ENCODE results near the gene BSX.

Gene BSX

GRCh38 chr11:122981388-122982264, at the start of gene BSX:
TSS of gene BSX (minus strand) at chr11:122981834. CDS start at chr11:122981671, 163 bp downstream.
- no peak for DNase-seq

- peak in 2 of 3 experiments; percentile 43 to 91 for DNase-seq
Observed at GRCh38 chr11:123030517-123030916, 48.9 kb upstream of the BSX start.

- peak; percentile 24 to 73 (median 52) for DNase-seq
Observed at GRCh38 chr11:123020968-123021367, 39.3 kb upstream of the BSX start.

GRCh38 chr11:123018702-123019101, 37.1 kb upstream of the BSX start:
- no peak for DNase-seq

- DNase-seq, result no peak
Observed at GRCh38 chr11:123011510-123011909, 29.9 kb upstream of the BSX start.

GRCh38 chr11:123006860-123007542, 25.4 kb upstream of the BSX start:
- no peak for DNase-seq

- DNase-seq, result no peak
Observed at GRCh38 chr11:123000721-123001120, 19.1 kb upstream of the BSX start.

- peak in 1 of 3 experiments; percentile 19 for DNase-seq
Observed at GRCh38 chr11:122998727-122999366, 17.2 kb upstream of the BSX start.

GRCh38 chr11:122995526-122995925, 13.9 kb upstream of the BSX start:
- peak in 2 of 3 experiments; percentile 9 to 49 for DNase-seq

- peak; percentile 30 to 79 (median 59) for DNase-seq
Observed at GRCh38 chr11:122984186-122985011, 2.8 kb upstream of the BSX start.

GRCh38 chr11:122983438-122984185, 2.0 kb upstream of the BSX start:
- peak in 2 of 3 experiments; percentile 58 to 65 for DNase-seq

- no peak for DNase-seq
Observed at GRCh38 chr11:122979815-122980595, 1.6 kb downstream of the BSX start.

GRCh38 chr11:122979103-122979814, 2.4 kb downstream of the BSX start:
- DNase-seq, result no peak

- no peak for DNase-seq
Observed at GRCh38 chr11:122978299-122978620, 3.4 kb downstream of the BSX start.

- peak in 1 of 3 experiments; percentile 28 for DNase-seq
Observed at GRCh38 chr11:122977470-122978298, 4.0 kb downstream of the BSX start.

GRCh38 chr11:122976734-122977469, 4.7 kb downstream of the BSX start:
- DNase-seq, result peak in 2 of 3 experiments; percentile 21 to 55

GRCh38 chr11:122976061-122976733, 5.4 kb downstream of the BSX start:
- peak in 2 of 3 experiments; percentile 19 to 50 for DNase-seq

- peak in 1 of 3 experiments; percentile 67 for DNase-seq
Observed at GRCh38 chr11:122963961-122964360, 17.7 kb downstream of the BSX start.
